AG09319 (cell line): ENCODE measurements around the gene ZNF26.
"Not testable (repeated sequence)": the region's sequence is repeated elsewhere in the genome, so short reads cannot be mapped to it uniquely, and the experiment has no call there.

Experiments
- DNase-seq: peaks from one replicate; pipeline ENCODE4 v3.0.0-alpha.2; 2010; ENCODE audit warnings: low read depth; ENCODE audit errors: extremely low read depth
- TF ChIP-seq, protein P1 (sequence below): IDR thresholded peaks from 2 replicates; pipeline ENCODE4 v1.5.1; 2011; ENCODE audit warnings: low read depth, mild to moderate bottlenecking, inconsistent platforms, low read length, moderate library complexity

Gene ZNF26, protein sequence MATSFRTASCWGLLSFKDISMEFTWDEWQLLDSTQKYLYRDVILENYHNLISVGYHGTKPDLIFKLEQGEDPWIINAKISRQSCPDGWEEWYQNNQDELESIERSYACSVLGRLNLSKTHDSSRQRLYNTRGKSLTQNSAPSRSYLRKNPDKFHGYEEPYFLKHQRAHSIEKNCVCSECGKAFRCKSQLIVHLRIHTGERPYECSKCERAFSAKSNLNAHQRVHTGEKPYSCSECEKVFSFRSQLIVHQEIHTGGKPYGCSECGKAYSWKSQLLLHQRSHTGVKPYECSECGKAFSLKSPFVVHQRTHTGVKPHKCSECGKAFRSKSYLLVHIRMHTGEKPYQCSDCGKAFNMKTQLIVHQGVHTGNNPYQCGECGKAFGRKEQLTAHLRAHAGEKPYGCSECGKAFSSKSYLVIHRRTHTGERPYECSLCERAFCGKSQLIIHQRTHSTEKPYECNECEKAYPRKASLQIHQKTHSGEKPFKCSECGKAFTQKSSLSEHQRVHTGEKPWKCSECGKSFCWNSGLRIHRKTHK

DNA sequence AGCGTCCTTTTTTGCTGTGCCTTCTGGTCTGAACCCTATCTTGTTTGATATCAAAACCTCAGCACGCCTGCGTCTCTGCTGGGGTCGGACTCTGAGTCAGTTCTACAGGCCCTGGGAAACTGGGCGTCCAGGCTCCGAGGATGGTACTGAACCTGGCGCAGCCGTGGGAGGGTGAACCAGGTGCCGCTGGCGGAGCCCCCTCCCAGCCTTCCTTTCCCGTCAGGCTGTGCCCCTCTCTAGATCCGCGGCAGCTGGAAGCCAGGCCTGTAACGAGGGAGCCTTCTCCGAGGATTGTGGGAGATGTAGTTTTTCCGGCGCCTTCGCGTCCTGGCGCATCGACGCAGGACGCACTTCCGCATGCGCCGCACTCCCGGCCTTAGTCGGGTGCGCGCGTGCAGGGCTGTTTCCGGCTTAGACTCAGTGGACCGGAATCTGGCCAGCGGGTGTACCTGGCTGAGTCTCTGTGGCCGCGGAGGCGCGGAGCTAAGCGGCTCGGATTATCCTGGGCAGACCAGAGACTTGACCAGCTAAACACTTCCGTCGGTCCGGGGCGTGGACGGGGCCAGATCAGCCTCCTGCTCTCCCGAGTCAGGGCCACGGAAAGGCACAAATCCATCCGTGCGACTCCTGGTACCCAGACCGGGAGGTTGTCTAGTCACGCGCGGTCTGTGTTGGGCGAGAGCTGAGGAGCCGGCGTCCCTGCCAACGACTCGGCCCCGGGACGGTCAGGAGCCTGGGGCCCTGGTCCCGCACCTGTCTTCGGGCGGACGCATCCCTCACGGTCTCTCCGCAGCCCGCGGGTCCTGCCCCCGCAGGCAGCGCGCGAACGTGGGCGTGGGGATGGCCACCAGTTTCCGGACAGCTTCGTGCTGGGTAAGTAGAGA, at the start of gene ZNF26:
TSS of gene ZNF26 (plus strand) at position 367 of the 884 bp plus-strand sequence. CDS start at position 841, 474 bp downstream.
- peak; percentile 60 for DNase-seq
- TF ChIP-seq, protein P1, sequence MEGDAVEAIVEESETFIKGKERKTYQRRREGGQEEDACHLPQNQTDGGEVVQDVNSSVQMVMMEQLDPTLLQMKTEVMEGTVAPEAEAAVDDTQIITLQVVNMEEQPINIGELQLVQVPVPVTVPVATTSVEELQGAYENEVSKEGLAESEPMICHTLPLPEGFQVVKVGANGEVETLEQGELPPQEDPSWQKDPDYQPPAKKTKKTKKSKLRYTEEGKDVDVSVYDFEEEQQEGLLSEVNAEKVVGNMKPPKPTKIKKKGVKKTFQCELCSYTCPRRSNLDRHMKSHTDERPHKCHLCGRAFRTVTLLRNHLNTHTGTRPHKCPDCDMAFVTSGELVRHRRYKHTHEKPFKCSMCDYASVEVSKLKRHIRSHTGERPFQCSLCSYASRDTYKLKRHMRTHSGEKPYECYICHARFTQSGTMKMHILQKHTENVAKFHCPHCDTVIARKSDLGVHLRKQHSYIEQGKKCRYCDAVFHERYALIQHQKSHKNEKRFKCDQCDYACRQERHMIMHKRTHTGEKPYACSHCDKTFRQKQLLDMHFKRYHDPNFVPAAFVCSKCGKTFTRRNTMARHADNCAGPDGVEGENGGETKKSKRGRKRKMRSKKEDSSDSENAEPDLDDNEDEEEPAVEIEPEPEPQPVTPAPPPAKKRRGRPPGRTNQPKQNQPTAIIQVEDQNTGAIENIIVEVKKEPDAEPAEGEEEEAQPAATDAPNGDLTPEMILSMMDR = no peak

DNA sequence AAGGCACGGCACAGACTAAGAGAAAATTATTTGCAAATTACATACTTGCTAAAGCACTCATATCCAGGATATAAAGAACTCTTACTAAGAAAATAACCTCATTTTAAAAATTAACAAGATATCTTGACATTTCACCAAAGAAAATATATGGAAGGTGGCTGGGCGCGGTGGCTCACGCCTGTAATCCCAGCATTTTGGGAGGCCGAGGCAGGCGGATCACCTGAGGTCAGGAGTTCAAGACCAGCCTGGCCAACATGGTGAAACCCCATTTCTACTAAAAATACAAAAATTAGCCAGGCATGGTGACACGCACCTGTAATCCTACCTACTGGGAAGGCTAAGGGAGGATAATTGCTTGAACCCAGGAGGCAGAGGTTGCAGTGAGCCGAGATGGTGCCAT, 49.2 kb upstream of the ZNF26 start:
- DNase-seq = not testable (repeated sequence)

DNA sequence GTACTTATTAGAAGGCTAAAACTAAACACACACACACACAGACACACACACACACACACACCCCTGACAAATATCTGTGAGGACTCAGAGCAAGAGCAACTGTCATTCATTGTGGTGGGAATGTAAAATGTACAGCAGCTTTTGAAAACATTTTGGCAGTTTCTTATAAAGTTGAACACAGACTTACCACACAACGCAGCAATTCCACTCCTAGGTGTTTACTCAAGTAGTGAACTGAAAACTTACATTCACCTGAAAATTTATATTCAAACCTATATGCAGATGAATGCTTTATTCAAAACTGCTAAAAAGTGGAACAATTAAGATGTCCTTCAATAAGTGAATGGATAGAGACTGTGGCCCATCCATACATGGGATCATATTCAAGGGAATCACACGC, 48.7 kb upstream of the ZNF26 start:
- DNase-seq = no peak
- TF ChIP-seq, protein P1 = no peak

DNA sequence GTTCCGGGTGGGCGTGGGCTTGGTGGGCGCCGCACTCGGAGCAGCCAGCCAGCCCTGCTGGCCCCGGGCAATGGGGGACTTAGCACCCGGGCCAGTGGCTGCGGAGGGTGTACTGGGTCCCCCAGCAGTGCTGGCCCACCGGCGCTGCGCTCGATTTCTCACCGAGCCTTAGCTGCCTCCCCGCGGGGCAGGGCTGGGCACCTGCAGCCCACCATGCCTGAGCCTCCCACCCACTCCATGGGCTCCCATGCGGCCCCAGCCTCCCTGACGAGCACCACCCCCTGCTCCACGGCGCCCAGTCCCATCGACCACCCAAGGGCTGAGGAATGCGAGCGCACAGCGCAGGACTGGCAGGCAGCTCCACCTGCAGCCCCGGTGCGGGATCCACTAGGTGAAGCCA, 47.4 kb upstream of the ZNF26 start:
- not testable (repeated sequence) for DNase-seq

DNA sequence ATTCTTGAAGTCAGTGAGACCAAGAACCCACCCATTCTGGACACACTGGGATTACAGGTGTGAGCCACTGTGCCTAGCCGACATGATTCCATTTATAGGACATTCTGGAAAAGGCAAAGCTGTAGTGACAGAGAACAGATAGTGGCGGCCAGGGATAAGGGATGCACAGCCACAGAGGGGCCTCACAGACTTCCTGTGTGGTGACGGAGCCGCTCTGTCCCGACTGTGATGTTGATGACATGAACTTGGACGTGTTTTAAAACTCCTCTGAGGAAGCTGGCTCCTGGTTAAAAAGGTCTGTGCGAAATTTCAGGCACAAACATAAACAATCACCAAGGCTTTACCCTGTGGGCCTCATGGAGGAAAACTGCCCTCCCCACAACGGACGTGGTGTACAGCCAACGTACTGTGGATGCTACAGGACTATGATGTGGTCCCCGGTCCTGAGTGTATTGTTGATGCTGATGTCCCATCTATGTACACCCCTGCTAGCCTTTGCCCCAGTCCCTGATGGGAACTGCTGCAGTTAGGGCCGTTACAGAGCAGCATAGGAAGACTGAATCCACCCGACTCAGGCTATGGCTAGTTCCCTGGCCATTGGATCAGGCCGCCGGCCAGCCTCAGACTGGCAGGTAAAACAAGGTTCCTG, 46.0 kb upstream of the ZNF26 start:
- TF ChIP-seq, protein P1 = no peak
- DNase-seq = no peak

DNA sequence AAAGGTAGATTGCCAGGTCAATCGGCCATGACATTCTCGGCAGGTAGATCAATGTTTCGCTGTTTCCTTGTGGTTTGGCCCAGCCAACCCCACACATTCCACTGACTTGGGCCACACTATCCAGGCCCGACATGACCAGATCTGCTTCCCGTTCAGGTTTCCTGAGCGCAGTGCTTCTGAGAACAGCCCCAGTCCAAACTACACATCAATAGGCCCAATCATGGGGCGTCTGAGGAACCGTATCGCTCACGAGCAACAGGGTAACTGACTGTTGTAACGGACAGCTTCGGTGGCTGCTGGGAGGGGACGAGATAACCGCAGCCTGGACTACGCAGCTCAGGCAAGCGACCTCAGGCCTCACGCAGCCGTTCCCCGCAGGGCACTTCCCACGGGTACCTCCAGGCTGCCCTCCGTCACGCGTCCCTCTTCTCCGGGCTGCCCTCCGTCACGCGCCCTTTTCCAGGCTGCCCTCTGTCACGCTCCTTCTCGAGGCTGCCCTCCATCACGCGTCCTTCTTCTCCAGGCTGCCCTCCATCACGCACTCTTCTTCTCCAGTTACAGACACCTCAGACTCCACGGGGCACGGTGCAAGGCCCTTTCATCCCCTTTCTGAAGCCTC, 44.7 kb upstream of the ZNF26 start:
- DNase-seq = no peak
- TF ChIP-seq, protein P1 = no peak

DNA sequence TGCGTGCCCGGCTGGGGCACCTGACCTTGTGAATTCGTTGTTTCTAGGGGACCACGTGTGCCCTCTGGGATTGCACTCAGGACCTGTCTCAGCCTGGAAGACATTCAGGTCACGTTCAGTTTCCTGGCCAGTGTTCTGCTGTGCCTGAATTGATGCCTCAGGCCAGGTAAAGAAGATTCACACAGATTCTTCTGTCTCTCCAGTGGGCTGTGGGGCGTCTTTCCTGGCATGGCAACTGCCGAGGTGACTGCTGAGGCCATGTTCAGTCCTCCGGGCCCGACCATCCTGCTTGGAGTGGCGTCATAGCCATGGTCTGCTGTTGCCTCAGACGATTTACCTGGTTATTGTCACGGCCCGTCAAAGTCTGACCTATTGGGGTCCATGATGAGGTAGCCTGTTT, 43.6 kb upstream of the ZNF26 start:
- TF ChIP-seq, protein P1 = no peak
- no peak for DNase-seq

DNA sequence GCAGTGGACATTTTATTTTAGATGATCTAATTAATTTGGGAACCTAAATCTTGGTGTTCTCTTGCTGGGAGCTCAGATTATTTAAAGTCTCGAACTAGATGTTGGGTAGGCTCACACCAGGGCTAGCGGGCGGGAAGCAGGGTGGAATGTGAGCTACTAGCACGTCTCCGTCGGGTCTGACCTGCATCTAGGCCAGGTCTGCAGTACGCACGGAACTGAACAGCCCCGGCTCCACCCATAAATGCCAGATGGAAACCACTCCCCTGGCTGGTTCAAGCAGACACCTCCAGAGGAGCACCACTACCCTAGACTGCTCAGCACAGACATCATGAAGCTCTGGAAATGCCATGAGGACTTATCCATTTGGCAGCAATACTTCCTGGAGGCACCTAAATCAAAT, 40.4 kb upstream of the ZNF26 start:
- no peak for DNase-seq
- TF ChIP-seq, protein P1 = no peak
